Activated naive CD4-positive, alpha-beta T cell treated with anti-CD3 and anti-CD28 coated beads for 36 hours (primary cell): ENCODE data around the gene CALML5. TPM values are rescaled to one million over a fixed set of nuclear protein-coding genes. Genes with fewer than 3 reads are reported as not detected.

Source experiments
- CTCF ChIA-PET: fragments of 350-600 bp; sonication (Branson Sonifier 250); formaldehyde crosslinking; loops from one replicate; lab custom pipeline; 2021; ENCODE audit warnings: antibody characterized with exemption; lab: Charles Lee
- DNase-seq: peaks from one replicate; pipeline ENCODE4 v3.0.0-alpha.2; 2020
- H3K27ac Mint-ChIP-seq: one replicate; pipeline ENCODE4 v1.8.0; 2021; ENCODE audit warnings: mild to moderate bottlenecking, mixed read lengths
- H3K27me3 Mint-ChIP-seq: one replicate; pipeline ENCODE4 v1.8.0; 2021; ENCODE audit warnings: low read depth, mixed read lengths
- H3K36me3 Mint-ChIP-seq: one replicate; pipeline ENCODE4 v1.8.0; 2021; ENCODE audit warnings: low read depth, mixed read lengths
- H3K4me1 Mint-ChIP-seq: one replicate; pipeline ENCODE4 v1.8.0; 2021; ENCODE audit warnings: low read depth, mixed read lengths
- H3K4me3 Mint-ChIP-seq: one replicate; pipeline ENCODE4 v1.8.0; 2021; ENCODE audit warnings: mild to moderate bottlenecking, moderate library complexity, mixed read lengths
- H3K9me3 Mint-ChIP-seq: one replicate; pipeline ENCODE4 v1.8.0; 2021; ENCODE audit warnings: mixed read lengths
- intact Hi-C: fragments of 100-400 bp; cut with micrococcal nuclease; formaldehyde crosslinking; loops from one replicate; pipeline ENCODE4 v1.15.1; 2023
- total RNA-seq, 2 experiments: library from RNA; stranded (reverse); gene quantifications; one replicate each; pipeline ENCODE4 v1.2.3, GENCODE V29; 2021

CALML5 gene
- total RNA-seq, 2 experiments from 2014 or later: not detected

GRCh38 chr10:5510281-5511072, 11.1 kb upstream of the CALML5 start:
- Mint-ChIP-seq H3K27ac (no peak overlapping the region), H3K9me3 (no peaks in the 10 kb centered on the region), H3K4me1 (peaks cover 19% of the 10 kb centered on the region), H3K4me3 (no peak overlapping the region), H3K27me3 (peaks cover 4% of the 10 kb centered on the region), H3K36me3 (no peaks in the 10 kb centered on the region)
- no peak for DNase-seq
- CTCF ChIA-PET: interaction anchor here (2.0 kb wide), 1 partner anchor 113 kb away, joined by 6 read pairs; no protein-coding TSS in a partner anchor
- intact Hi-C loops: no loop called here

- peaks cover 19% of the 10 kb centered on the region for H3K4me1 Mint-ChIP-seq
- H3K27me3 Mint-ChIP-seq: peaks cover 4% of the 10 kb centered on the region
- no peak overlapping the region for H3K4me3 Mint-ChIP-seq
- H3K9me3 Mint-ChIP-seq: no peaks in the 10 kb centered on the region
- H3K27ac Mint-ChIP-seq: no peak overlapping the region
- H3K36me3 Mint-ChIP-seq: no peaks in the 10 kb centered on the region
- DNase-seq: no peak
- intact Hi-C loops: no loop called here
- CTCF ChIA-PET: interaction anchor here (2.0 kb wide), 1 partner anchor 113 kb away, joined by 6 read pairs; no protein-coding TSS in a partner anchor
Observed at GRCh38 chr10:5509691-5510090, 10.3 kb upstream of the CALML5 start.

GRCh38 chr10:5509236-5509635, 9.9 kb upstream of the CALML5 start:
- H3K36me3 Mint-ChIP-seq: no peaks in the 10 kb centered on the region
- intact Hi-C loops: no loop called here
- H3K4me3 Mint-ChIP-seq: no peak overlapping the region
- peaks cover 19% of the 10 kb centered on the region for H3K4me1 Mint-ChIP-seq
- H3K27ac Mint-ChIP-seq: no peak overlapping the region
- CTCF ChIA-PET: interaction anchor here (2.0 kb wide), 1 partner anchor 114 kb away, joined by 6 read pairs; no protein-coding TSS in a partner anchor
- peaks cover 4% of the 10 kb centered on the region for H3K27me3 Mint-ChIP-seq
- DNase-seq: no peak
- no peaks in the 10 kb centered on the region for H3K9me3 Mint-ChIP-seq

- DNase-seq: no peak
- Mint-ChIP-seq H3K4me1 (peaks cover 19% of the 10 kb centered on the region), H3K27me3 (peaks cover 4% of the 10 kb centered on the region), H3K9me3 (no peaks in the 10 kb centered on the region), H3K27ac (no peak overlapping the region), H3K36me3 (no peaks in the 10 kb centered on the region), H3K4me3 (no peak overlapping the region)
- CTCF ChIA-PET: no interaction called here
- intact Hi-C loops: no loop called here
Observed at GRCh38 chr10:5508786-5509185, 9.4 kb upstream of the CALML5 start.

GRCh38 chr10:5508161-5508604, 8.8 kb upstream of the CALML5 start:
- intact Hi-C loops: no loop called here
- Mint-ChIP-seq H3K4me3 (no peak overlapping the region), H3K4me1 (peaks cover 13% of the 10 kb centered on the region), H3K9me3 (no peaks in the 10 kb centered on the region), H3K27me3 (peaks cover 4% of the 10 kb centered on the region), H3K36me3 (no peaks in the 10 kb centered on the region), H3K27ac (no peak overlapping the region)
- no peak for DNase-seq
- CTCF ChIA-PET: no interaction called here

GRCh38 chr10:5507649-5508131, 8.3 kb upstream of the CALML5 start:
- intact Hi-C loops: no loop called here
- Mint-ChIP-seq H3K27me3 (peaks cover 4% of the 10 kb centered on the region), H3K9me3 (no peaks in the 10 kb centered on the region), H3K36me3 (no peaks in the 10 kb centered on the region), H3K4me1 (peaks cover 8% of the 10 kb centered on the region), H3K4me3 (no peak overlapping the region), H3K27ac (no peak overlapping the region)
- DNase-seq: no peak
- CTCF ChIA-PET: no interaction called here

- Mint-ChIP-seq H3K36me3 (no peaks in the 10 kb centered on the region), H3K27ac (no peak overlapping the region), H3K4me3 (no peak overlapping the region), H3K9me3 (no peaks in the 10 kb centered on the region), H3K27me3 (peaks cover 1% of the 10 kb centered on the region), H3K4me1 (peaks cover 1% of the 10 kb centered on the region)
- no peak for DNase-seq
- intact Hi-C loops: no loop called here
- CTCF ChIA-PET: no interaction called here
Observed at GRCh38 chr10:5506751-5507648, 7.6 kb upstream of the CALML5 start.

- Mint-ChIP-seq H3K4me3 (no peak overlapping the region), H3K9me3 (no peaks in the 10 kb centered on the region), H3K27me3 (no peaks in the 10 kb centered on the region), H3K36me3 (no peaks in the 10 kb centered on the region), H3K4me1 (no peaks in the 10 kb centered on the region), H3K27ac (no peak overlapping the region)
- intact Hi-C loops: no loop called here
- DNase-seq: no peak
- CTCF ChIA-PET: interaction anchor here (1.0 kb wide), 1 partner anchor 16 kb away, joined by 3 read pairs; no protein-coding TSS in a partner anchor
Observed at GRCh38 chr10:5506246-5506645, 6.9 kb upstream of the CALML5 start.

GRCh38 chr10:5504146-5505072, 5.0 kb upstream of the CALML5 start:
- no peak for DNase-seq
- no peak overlapping the region for H3K4me3 Mint-ChIP-seq
- intact Hi-C loops: no loop called here
- CTCF ChIA-PET: interaction anchor here (0.9 kb wide), 1 partner anchor 26 kb away, joined by 4 read pairs; no protein-coding TSS in a partner anchor
- H3K4me1 Mint-ChIP-seq: no peaks in the 10 kb centered on the region
- no peaks in the 10 kb centered on the region for H3K9me3 Mint-ChIP-seq
- H3K36me3 Mint-ChIP-seq: no peaks in the 10 kb centered on the region
- no peak overlapping the region for H3K27ac Mint-ChIP-seq
- H3K27me3 Mint-ChIP-seq: no peaks in the 10 kb centered on the region

GRCh38 chr10:5503477-5503835, 4.1 kb upstream of the CALML5 start:
- no peaks in the 10 kb centered on the region for H3K27me3 Mint-ChIP-seq
- no peak for DNase-seq
- no peaks in the 10 kb centered on the region for H3K36me3 Mint-ChIP-seq
- H3K27ac Mint-ChIP-seq: no peak overlapping the region
- H3K4me1 Mint-ChIP-seq: no peaks in the 10 kb centered on the region
- no peaks in the 10 kb centered on the region for H3K9me3 Mint-ChIP-seq
- H3K4me3 Mint-ChIP-seq: no peak overlapping the region
- intact Hi-C loops: no loop called here
- CTCF ChIA-PET: no interaction called here

GRCh38 chr10:5502571-5503476, 3.5 kb upstream of the CALML5 start:
- CTCF ChIA-PET: interaction anchor here (0.9 kb wide), 1 partner anchor 121 kb away, joined by 3 read pairs; no protein-coding TSS in a partner anchor
- Mint-ChIP-seq H3K27me3 (no peaks in the 10 kb centered on the region), H3K4me1 (no peaks in the 10 kb centered on the region), H3K4me3 (no peak overlapping the region), H3K9me3 (no peaks in the 10 kb centered on the region), H3K27ac (no peak overlapping the region), H3K36me3 (no peaks in the 10 kb centered on the region)
- intact Hi-C loops: no loop called here
- DNase-seq: no peak
